GM12801 (cell line): ENCODE data around the gene LRRIQ1.

ENCODE experiments used
- TF ChIP-seq, protein P1 (sequence below): IDR thresholded peaks from one replicate; pipeline ENCODE4 v1.5.1; 2011; ENCODE audit warnings: control low read depth; ENCODE audit not compliant: insufficient read length; ENCODE audit errors: extremely low read depth

LRRIQ1 gene

GRCh38 chr12:85059594-85059993 is 23.4 kb downstream of the LRRIQ1 start:
- TF ChIP-seq, protein P1, sequence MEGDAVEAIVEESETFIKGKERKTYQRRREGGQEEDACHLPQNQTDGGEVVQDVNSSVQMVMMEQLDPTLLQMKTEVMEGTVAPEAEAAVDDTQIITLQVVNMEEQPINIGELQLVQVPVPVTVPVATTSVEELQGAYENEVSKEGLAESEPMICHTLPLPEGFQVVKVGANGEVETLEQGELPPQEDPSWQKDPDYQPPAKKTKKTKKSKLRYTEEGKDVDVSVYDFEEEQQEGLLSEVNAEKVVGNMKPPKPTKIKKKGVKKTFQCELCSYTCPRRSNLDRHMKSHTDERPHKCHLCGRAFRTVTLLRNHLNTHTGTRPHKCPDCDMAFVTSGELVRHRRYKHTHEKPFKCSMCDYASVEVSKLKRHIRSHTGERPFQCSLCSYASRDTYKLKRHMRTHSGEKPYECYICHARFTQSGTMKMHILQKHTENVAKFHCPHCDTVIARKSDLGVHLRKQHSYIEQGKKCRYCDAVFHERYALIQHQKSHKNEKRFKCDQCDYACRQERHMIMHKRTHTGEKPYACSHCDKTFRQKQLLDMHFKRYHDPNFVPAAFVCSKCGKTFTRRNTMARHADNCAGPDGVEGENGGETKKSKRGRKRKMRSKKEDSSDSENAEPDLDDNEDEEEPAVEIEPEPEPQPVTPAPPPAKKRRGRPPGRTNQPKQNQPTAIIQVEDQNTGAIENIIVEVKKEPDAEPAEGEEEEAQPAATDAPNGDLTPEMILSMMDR: no peak

DNA sequence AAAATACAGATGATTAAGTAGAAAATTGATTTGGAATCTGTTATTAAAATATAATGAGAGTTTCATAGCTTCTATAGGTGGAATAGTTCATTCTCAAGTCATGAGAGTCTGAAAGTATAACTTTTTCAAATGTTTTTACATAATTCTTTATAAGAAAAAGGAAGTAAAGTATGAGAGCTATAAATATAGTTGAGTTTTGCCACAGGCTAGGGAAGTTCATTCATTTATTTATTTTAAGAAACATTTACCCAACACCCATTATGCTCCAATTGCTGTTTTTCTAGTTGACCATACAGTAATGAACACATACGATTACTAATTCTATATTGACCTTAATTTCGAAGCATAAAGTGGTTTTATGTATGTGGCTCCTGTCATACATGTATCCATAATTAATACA is 24.8 kb downstream of the LRRIQ1 start:
- TF ChIP-seq, protein P1: no peak

DNA sequence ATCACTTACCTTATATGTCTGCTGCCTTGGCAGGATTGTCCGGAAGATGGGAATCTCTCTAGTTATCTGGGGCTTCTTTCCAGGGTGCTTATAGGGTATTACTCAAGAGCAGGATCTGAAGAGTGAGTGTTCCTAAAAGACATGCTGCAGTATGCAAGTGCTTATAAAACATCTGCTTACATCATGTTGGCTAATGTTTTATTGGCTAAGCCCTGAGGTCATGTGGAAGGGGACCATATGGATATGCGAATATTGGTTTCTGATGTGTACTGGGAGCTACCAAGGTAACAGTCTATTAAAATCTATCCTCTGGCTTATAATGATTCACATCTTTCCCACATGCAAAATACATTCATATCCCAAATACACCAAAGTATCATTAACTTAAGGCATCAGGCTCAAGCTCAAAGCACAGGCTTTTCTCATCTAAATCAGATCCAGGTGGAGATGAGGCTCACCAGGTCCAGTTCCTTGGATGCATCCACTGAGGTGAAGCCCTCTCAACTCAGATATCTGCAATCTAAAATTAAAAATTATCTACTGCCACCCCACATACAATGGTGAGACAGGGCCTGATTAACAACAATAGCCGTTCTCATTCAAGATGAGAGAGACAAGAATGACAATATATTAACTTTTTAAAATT is 29.8 kb downstream of the LRRIQ1 start:
- TF ChIP-seq, protein P1: no peak

DNA sequence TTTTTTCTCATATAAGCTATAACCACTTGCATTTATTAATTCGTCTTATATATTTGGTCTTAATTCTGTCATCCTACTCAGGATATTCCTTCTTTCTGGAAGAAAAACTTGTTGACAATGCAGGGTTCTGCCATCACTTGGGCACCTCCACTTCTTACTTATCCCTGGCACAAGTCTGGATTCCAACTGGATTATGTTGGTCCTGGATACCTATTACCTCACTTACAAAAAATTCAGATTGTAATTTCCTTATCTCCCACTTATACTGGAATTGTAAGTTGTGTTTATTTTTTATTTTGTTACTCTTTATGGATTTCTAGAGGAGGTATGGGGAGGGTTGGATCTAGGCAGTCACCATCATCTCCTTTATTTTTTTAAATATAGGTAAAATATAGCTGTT is 36.7 kb downstream of the LRRIQ1 start:
- TF ChIP-seq, protein P1: no peak

DNA sequence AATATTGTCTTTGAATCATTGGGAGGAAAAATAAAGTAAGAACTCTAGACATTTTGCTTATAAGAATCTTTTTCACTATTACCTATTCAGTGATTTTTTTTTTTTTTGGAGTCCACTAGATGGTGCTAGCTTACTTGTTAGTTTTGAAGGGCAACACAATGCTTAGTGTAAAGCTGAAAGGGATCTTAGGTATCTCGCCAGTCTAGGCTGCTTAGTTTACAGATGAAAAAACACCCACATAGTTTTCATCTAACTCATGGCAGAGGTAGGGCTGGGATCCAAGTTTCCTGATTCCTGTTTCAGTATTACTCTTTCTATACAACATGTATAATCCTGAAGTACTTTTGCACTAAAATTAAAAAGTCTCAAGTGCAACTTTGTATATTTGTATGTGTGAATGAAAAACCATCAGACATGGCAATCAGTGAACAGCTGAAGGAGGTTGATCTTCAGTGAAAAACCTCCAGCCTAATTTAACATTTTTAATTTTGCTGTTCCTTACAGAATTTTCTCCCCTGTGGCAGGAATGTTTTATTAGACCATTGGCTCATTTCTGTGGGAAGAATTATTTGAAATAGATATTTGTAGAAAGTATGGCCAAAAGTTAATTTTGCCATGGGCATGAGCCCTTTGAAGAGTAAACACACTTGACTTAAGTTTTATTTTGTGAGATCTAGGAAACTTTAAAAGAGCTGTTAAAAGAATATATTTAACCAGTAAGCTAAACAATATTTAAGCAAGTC is 40.7 kb downstream of the LRRIQ1 start:
- TF ChIP-seq, protein P1: no peak

DNA sequence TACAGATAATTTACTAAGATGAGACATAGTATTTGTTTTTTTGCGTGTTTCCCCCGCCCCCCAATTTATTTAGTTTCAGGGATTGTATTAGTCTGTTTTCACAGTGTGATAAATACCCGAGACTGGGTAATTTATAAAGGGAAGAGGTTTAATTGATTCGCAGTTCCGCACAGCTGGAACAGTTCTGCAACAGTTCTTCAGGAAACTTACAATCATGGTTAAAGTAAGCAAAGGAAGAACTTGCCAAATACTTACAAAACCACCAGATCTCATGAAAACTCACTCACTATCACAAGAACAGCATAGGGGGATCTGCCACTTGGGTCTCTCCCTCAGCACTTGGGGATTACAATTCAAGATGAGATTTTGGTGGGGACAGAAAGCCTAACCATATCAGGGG is 48.9 kb downstream of the LRRIQ1 start:
- TF ChIP-seq, protein P1: no peak

DNA sequence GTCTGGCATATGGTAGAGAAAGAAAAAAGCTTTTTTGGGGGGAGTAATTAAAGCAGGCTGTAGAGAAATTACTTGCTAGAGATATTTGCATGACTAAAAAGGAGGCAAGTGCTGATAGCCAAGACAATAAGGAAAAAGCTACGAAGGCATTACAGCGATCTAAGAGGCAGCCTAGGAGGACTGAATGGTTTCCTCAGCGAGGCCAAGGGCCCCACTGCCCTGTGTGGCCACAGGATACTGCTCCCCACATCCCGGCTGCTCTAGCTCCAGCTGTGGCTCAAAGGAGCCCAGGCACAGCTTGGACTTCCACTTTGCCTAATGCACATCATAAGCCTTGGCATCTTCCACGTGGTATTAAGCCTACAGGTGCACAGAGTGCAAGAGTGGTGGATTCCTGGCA is 53.6 kb downstream of the LRRIQ1 start:
- TF ChIP-seq, protein P1: no peak
